Thyroid gland (tissue), 4 donors: ENCODE data around the gene PTPRG.

Source experiments
- CTCF ChIP-seq, 6 experiments: fragments of 200-600 bp in 3 of 6; fragments of 450-650 bp in 3 of 6; sonication (generic) in 3 of 6; IDR thresholded peaks; one replicate each; pipeline ENCODE4 v1.5.1; 2016 to 2019; ENCODE audit warnings: antibody characterized with exemption in 6 of 6, mild to moderate bottlenecking in 2 of 6, inconsistent platforms in 1 of 6, moderate library complexity in 1 of 6
- POLR2A ChIP-seq, 2 donors: fragments of 450-650 bp; IDR thresholded peaks; one replicate each; pipeline ENCODE4 v1.6.1; 2017; ENCODE audit warnings: antibody characterized with exemption in 2 of 2, mild to moderate bottlenecking in 2 of 2, moderate library complexity in 1 of 2

GRCh38 chr3:62149539-62149938 lies 588.2 kb downstream of the PTPRG start:
- no peak for TF ChIP-seq CTCF (IDR thresholded peaks at IDR 0.05)
- no peak for TF ChIP-seq POLR2A (IDR thresholded peaks at IDR 0.05)
